RPMI7951 (cell line): ENCODE data around the gene SMURF2. TPM values are rescaled to one million over a fixed set of nuclear protein-coding genes. Genes with fewer than 3 reads are reported as not detected.
"Not testable (repeated sequence)": the region's sequence is repeated elsewhere in the genome, so short reads cannot be mapped to it uniquely, and the experiment has no call there.

ENCODE experiments used
- DNase-seq: peaks from one replicate; pipeline ENCODE4 v3.0.0-alpha.2; 2012; ENCODE audit warnings: low read depth
- total RNA-seq: library from RNA; depleted of rRNA; stranded (reverse); fragments of >200 nt; shearing (Covaris generic); gene quantifications from 2 replicates; pipeline ENCODE4 v1.2.3, GENCODE V29; 2014

Gene SMURF2
- total RNA-seq, 1 experiment from 2014 or later: 52.1 TPM

DNA sequence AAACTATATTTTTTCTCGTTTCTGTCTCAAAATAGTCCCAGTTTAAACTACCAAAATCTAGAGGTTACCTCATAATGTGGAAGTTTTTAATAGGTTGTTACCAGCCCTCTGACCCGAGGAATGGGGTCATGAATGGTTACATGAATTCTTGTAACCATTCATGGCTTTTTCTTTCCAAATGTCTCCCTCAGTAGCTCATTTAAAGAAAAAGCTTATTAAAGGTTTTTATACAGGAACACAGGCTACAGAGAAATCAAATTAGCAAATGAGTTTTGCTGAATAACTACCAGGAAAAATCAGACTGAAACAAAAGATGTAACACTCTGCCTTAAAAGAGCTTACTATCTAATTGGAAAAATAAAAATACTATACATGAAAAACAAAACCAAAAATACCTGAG is 63.4 kb downstream of the SMURF2 start:
- no peak for DNase-seq

DNA sequence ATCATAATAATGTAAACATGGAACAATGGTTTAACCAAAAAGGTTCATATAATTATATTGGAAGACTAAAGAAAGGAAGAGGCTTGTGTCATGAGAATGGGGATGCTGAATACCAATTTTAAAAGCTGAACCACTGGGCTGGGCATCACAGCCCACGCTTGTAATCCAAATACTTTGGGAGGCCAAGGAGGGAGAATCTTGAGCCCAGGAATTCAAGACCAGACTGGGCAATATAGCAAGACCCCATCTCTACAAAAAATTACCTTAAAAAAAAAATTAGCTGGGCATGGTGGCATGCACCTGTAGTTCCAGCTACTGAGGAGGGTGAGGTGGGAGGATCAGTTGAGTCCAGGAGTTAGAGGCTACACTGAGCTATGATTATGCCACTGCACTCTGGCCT is 65.1 kb downstream of the SMURF2 start:
- DNase-seq: no peak

DNA sequence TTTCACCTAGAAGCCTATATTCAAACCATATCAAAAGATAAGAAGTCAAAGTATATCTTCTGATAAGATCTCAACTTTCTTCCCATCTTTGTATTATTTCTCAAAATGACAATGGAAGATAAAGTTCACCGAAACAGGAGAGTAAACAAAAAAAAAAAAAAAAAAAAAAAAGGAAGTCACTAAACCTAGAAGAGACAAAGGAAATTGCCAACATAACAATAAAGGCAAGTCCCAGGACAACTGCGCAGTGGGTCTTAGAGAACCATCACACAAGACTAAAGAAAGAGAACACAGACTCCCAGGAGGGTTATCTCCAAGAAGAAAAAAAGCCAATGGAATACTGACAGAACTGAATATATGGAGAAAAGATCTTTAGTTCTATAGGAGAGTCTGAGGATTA is 65.7 kb downstream of the SMURF2 start:
- DNase-seq: no peak

DNA sequence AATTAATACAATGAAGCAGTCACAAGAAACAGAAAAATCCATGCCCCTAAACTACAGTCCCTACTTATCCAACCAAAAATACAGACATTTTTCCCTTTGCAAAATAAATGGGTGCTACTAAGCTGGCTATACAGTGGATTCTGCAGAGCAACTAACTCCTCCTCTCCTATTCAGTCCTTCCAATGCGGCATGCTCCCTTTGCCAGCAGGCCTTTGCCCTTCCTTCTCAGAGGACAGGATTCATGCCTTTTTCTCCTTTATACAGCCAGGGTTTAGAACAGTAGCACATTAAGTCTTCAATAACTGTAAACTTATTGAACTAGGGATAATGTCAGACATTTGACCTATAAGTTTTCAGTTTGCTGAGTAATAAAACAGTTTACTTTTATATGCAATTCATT is 70.2 kb downstream of the SMURF2 start:
- DNase-seq: no peak

DNA sequence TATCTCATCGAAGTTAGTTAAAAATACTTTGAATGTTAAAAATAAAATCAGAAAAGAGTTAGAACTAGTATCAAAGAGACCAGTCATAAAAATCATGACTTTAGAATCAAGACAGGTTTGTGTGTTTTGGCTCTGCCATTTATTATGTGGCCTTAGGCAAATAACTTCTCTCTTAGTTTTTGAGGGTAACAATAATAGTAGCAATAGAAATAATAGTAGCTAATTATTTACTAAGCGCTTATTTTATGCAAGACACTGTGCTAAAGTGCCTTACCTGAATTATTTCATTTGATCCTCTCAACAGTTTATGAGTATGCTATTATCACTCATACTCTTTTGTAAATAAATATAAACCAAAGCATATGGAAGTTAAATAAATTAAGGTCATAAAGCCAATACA is 77.0 kb downstream of the SMURF2 start:
- DNase-seq: no peak

DNA sequence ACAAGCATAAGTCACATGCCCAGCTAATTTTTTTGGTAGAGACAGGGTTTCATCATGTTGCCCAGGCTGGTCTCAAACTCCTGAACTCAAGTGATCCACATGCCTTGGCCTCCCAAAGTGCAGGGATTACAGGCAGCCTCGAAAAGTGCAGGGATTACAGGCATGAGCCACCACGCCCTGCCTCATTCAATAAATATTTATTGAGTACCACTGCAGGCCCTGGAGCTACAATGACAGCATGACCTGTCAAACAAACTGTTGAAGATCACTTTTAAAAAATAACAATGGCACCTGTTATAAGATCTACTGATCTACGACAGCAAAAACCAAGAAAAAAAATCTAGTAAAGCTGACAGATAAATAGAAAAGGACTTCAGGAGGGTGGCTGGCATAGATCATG is 79.1 kb downstream of the SMURF2 start:
- no peak for DNase-seq

DNA sequence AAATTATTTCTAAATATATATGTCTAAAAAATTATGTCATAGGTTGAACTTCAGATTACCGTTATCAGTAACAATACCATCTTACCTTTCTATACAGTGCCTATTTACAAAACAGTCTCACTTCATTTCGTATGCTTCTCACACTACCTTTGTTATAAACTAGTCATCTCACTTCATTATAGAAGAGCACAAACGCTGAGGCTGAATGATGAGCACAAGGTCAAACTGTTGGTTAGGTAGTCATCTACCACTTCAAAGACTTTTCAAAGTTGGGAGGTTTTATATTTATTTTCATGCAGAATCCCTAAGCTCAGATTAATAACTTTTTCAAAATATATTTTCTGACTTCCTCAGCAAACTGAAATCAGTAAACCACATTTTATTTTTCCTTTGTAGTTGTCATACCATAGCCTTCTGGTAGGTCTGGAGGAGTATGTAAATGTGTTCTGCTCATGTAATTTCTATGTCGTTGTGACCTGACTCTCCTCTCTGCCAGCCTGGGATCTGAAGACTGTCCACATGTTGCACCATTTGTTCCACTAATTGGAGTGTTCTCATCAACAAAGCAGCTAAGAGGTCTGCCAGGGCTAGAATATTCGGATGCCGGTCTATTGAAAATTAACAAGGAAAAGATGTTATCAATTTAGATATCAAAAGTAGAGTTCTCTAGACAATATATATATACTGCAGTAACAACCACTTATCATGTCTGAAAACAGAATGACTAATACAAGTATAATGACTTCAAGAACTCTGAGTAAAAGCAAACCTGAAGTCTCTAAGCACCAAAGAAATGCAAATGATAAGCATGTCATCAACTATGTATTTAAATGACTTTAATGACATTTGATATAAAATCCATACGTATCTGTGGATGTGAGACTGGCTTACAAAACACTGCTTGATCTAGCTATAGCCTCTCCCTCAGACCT is 81.5 kb downstream of the SMURF2 start:
- DNase-seq: no peak

DNA sequence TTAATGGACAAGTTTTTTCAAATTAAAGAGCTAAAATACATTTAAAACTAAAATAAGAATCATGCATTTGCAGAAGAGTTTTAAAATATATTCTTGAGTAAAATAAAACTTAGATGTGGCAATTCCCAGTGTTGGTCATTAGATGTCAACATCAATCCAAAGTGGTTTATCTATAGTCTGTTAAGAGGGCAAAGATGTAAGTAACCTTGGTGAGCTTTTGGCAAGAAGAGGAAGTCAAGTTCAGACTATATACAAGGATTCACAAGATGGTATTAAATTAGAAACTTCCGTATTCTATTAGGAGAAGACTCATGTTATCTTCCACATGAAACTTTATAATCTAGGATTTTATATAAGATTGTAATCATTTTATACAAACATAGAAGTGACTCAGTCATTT is 82.2 kb downstream of the SMURF2 start:
- no peak for DNase-seq

DNA sequence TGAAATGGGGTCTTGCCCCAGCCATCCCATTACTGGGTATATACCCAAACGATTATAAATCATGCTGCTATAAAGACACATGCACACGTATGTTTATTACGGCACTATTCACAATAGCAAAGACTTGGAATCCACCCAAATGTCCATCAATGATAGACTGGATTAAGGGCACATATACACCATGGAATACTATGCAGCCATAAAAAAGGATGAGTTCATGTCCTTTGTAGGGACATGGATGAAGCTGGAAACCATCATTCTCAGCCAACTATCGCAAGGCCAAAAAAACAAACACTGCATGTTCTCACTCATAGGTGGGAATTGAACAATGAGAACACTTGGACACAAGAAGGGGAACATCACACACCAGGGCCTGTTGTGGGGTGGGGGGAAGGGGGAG is 85.1 kb downstream of the SMURF2 start:
- DNase-seq: not testable (repeated sequence)

DNA sequence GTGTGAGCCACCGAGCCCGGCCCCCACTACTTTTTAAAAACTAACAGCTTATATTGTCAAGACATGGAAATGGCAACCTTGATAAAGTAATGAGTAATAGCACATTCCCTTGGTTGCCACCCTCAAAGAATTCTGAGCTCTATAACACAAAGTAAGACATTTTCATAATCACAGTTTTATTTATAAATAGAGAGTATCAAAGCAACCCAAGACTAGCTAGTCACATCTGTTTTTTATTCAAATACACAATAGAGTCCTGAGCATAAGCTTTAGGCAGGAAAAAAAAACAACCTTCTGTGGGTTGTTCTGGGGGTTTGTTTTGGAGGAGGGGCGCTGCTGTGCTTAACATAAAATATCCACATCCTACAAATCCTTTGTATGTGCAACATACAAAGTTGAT is 86.7 kb downstream of the SMURF2 start:
- no peak for DNase-seq

DNA sequence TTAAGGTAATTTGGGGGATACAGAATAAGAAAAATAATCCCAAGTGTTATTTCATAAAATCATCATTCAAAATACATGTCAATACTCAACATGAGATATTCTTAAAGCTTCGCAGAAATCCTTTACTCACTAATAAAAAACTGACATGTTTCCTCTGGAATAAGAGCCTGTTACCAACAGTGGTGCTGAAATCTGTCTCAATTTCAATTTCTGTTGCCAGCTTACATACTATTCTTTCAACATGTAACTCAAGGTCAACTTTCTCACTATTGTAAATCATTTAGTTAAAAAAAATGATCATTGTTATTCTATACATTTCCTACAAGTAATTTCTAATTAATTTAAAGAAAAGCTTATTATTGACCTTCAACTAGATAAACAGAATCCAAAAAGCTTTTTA is 87.5 kb downstream of the SMURF2 start:
- DNase-seq: no peak

DNA sequence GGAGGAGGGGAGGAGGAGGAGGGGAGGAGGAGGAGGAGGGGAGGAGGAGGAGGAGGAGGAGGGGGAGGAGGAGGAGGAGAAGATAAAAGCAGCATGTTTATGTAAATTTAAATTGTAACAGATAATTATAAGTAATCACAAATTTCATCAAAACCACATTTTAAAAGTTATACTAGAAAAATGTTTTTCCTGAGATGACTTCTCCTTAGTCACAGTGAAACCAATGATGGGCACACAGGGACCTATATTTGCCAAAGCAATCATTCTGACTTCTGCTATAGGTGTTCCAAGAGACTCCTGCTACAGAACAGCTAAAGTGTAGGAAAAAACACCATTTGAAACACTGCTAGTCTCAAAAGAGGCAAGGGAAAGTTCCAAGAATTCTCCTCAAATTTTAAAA is 88.9 kb downstream of the SMURF2 start:
- no peak for DNase-seq

DNA sequence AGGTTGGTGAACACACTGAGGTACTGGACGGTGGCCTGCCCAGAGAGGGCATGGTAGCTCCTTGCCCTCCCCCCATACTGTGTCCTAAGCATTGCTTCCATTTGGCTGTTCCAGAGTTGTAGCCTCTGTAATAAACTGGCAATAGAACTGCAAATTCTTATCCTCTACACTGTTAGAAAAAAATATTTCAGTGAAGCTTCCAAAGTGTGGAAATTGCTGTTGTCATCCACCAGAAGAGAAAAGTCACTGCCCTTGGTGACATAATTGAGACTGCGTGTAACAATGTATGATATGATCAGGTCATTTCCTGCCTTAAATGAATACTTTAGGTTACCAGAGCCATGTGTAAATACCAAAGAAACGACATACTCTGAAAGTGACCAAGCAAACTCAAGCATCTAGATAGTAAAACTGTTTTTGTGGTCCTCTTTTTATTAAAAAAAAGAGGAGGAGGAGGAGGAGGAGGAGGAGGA is 89.4 kb downstream of the SMURF2 start:
- peak; percentile 5 for DNase-seq

DNA sequence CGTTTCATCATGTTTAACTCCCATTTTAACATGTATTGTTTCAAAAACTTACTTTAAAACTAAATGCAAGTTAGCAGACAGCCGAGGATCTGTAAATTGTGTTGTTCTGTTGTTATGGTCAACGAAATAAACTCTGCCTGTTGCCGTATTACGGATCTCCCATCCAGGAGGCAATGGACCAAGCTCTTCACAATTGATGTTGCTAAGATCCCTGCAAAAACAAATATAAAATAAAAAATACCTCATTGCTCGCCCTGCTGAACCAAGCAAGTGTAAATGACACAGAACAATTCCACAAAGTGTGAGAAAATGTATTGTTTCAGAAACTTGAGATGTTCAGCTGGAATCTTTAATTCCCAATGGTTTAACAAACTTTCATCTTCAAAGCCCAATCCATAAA is 90.4 kb downstream of the SMURF2 start:
- no peak for DNase-seq

DNA sequence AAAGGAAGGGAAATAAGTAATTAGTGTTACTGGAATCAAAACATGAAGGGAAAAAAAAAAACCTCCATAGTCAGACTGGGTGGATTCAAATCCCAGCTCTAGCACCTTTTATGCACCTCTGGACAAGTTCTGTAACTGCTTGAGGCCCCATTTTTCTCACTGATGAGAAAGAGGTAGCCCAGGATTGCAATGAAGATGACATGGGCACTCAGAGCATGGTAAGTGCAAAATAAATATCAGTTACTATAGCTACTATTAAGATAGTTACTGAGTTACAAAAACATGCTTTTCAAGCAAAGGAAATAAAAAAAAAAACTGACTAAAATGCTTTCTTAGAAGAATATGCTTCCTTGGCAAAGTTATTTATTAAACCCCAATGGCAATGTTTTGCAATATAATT is 96.5 kb downstream of the SMURF2 start:
- DNase-seq: no peak

DNA sequence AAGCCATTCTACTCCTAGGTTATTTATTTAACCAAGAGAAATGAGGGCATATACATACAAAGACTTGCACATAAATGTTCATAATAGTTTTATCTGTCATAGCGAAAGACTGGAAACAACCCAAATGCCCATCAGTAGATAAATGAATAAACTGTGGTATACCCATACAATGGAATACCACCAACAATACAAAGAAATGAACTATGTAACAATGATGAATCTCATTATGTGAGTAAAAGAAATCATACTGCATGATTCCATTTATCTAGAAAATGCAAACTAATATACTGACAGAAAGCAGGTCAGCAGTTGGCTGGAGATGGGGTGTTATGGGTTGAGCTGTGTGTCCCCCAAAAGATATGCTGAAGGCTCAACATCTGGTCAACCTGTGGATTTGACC is 98.0 kb downstream of the SMURF2 start:
- no peak for DNase-seq

DNA sequence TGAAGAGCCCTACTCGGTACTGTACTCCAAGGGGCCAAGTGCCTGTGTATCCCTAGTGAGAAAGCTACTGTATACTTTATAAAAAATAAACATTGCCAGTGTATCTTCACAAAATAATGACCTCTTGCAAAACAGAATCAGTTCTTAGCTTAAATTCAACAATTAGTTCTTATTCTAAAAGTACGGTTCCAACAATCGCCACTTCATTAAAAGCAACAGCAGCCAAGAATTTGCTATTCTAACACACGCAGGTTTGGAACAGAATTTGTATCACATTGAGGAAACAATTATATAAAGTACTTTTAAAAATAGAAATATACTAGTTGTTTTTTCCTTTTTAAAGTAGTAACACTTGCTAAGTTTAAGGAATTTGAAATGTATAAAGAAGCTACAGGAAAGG is 106.8 kb downstream of the SMURF2 start:
- no peak for DNase-seq

DNA sequence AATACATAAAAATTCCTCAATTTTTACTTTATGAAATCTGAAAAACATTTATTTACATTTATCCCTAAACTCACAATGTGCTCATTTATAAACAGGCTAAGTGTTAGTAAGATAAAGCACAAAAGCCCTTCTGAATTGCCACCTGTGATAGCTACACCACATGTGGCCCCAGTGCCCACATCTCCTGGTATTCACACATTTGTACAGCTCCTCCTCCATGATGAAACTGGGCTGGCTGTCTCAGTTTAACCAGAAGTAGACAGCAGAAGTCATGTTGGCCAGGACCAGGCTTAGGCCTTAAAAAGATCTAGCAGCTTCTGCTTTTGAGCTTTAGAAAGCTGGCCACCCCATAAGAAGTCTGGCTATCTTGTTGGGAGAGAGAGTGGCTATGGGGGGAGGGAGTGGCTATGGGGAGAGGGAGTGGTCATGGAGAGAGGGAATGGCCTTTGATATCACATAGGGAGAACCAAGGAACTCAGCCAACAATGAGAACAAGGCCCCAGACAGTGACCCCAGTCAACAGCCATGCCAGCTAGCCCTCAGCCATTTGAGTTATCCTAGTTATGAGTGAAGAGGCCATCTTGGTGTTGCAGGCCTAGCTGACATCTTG is 108.0 kb downstream of the SMURF2 start:
- DNase-seq: no peak

DNA sequence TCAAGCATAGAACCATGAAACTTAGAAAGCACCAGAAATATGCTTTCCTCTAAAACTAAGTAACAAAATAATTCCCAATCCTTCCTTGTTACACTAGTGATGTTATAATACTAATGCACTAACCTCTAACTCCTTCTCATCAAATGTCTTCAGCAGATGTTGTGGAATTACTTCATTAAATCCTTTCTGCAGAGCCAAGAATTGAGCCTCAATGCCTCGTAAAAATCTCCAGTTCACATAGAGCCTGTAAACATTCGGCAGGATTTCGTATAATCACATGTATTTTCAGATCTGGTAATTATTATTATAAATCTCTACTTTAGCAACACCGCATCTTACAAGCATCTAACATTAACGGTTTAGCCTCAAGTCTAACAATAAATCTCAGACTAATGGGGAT is 110.6 kb downstream of the SMURF2 start:
- DNase-seq: no peak

DNA sequence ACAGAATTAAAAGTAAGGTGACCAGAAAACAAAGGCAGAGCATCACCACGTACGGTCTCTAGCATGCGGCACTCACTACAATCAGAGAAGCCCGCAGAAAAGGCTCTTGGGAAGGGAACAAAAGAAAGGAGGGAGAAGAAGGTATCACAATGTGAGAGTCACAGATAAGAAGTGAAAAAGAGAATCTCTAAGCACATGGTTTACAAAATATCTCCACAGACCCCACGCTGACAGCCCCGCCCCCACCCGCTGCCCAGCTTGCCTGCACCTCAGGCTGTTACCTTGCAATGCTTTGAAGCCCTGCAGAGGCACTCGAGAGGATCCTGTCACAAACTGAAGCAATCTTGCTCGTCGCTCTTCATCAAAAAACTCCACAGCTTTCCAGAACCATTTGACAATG is 114.8 kb downstream of the SMURF2 start:
- no peak for DNase-seq

DNA sequence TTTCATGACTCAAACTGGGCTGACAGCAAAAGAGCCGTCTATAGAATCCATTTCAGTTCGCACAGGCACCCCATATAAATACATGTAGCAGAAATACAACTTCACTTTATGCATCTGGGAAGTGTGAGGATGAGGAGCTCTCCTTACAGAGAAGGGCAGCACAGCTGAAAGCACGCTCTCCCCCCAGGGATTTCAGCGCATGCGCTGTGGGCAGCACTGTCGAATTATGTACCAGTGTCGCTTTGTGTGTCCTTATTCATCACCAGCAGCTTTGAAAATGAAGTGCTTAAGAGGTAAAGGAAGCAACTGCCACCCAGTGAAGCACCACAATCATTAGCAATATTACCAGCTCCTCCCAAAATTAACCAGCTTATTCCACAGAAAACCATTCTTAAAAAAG is 115.4 kb downstream of the SMURF2 start:
- no peak for DNase-seq

DNA sequence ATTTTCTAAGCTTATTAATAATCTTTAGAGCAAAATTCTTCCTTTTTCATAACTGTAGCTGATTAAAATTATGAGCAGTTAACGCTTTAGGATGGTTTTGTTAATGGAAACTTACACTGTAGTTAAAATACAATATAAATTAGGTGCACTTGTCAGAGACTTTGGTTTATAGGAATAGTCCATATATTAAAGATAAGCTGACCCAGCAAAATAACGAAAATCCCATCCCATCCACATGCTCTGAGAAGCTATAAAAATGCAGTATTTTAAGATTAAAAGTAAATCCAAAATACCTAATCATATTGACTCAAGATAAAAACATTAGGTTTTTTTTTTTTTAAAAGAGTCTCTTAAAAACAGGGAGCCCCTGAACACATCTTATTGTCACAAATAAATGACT is 117.4 kb downstream of the SMURF2 start:
- DNase-seq: no peak

DNA sequence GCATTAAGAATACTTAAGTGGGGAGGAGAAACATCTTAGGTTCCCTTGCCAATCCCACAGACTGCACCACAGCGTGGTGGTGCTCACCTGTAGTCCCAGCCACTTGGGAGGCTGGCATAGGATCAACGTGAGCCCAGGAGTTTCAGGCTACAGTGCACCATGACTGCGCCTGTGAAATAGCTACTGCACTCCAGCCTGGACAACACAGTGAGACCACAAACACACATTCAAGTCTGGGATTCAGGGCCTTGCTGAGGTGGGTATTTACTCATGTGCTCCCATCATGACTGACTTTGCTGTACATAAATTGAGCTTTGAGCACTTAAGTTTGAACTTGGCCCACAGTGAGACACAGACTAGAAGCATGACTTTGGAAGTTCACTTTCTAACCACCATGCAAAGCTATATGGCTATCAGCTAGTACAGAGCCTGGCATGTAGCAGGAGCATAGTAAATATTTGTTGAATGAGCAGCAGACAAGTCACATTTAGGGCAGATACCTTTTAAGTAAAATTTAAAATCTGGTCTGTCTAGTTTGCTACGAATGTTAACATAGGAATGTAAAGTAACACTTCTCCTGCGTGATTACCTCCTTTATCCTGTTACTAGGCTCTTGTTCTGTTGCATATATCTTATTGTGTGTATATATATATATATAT is 121.9 kb downstream of the SMURF2 start:
- DNase-seq: no peak
